Brain microvascular endothelial cell (primary cell): Measurements from ENCODE around the gene SCFD1.
"Not testable (repeated sequence)": the region's sequence is repeated elsewhere in the genome, so short reads cannot be mapped to it uniquely, and the experiment has no call there.

Experiments used
- DNase-seq: peaks from one replicate; pipeline ENCODE4 v3.0.0-alpha.2; 2020
- H3K27ac ChIP-seq: fragments of 250-450 bp; sonication (Bioruptor Pico); 2 replicates; pipeline ENCODE4 v1.5.1; 2020; ENCODE audit warnings: mild to moderate bottlenecking, moderate library complexity
- H3K27me3 ChIP-seq: fragments of 250-450 bp; sonication (Bioruptor Pico); replicated peaks from 2 replicates; pipeline ENCODE4 v1.5.1; 2020; ENCODE audit warnings: mild to moderate bottlenecking
- H3K36me3 ChIP-seq: fragments of 250-450 bp; sonication (Bioruptor Pico); replicated peaks from 2 replicates; pipeline ENCODE4 v1.5.1; 2020; ENCODE audit warnings: mild to moderate bottlenecking
- H3K4me3 ChIP-seq: 2 replicates; pipeline ENCODE4 v1.5.1; 2011; ENCODE audit warnings: low read depth, mild to moderate bottlenecking, control low read depth, low read length, moderate library complexity
- in situ Hi-C: cut with HindIII; loops from 2 replicates; pipeline ENCODE4 v1.10.0; 2017; ENCODE audit warnings: low sequenced_read_pairs, low pct_ligation_motif_present
- TF ChIP-seq, protein P1 (sequence below): IDR thresholded peaks from 2 replicates; pipeline ENCODE4 v1.5.1; 2011; ENCODE audit warnings: low read depth, mild to moderate bottlenecking, moderate library complexity, low read length, control low read depth, inconsistent platforms; ENCODE audit errors: missing control alignments

The SCFD1 gene

GRCh38 chr14:30632730-30633129 is 10.6 kb downstream of the SCFD1 start:
- Histone ChIP-seq H3K27me3 (no peaks in the 10 kb centered on the region), H3K27ac (no peak overlapping the region), H3K36me3 (peaks cover 43% of the 10 kb centered on the region), H3K4me3 (no peak overlapping the region)
- TF ChIP-seq, protein P1, sequence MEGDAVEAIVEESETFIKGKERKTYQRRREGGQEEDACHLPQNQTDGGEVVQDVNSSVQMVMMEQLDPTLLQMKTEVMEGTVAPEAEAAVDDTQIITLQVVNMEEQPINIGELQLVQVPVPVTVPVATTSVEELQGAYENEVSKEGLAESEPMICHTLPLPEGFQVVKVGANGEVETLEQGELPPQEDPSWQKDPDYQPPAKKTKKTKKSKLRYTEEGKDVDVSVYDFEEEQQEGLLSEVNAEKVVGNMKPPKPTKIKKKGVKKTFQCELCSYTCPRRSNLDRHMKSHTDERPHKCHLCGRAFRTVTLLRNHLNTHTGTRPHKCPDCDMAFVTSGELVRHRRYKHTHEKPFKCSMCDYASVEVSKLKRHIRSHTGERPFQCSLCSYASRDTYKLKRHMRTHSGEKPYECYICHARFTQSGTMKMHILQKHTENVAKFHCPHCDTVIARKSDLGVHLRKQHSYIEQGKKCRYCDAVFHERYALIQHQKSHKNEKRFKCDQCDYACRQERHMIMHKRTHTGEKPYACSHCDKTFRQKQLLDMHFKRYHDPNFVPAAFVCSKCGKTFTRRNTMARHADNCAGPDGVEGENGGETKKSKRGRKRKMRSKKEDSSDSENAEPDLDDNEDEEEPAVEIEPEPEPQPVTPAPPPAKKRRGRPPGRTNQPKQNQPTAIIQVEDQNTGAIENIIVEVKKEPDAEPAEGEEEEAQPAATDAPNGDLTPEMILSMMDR, result no peak
- no peak for DNase-seq
- in situ Hi-C loops, result no loop called here

DNA sequence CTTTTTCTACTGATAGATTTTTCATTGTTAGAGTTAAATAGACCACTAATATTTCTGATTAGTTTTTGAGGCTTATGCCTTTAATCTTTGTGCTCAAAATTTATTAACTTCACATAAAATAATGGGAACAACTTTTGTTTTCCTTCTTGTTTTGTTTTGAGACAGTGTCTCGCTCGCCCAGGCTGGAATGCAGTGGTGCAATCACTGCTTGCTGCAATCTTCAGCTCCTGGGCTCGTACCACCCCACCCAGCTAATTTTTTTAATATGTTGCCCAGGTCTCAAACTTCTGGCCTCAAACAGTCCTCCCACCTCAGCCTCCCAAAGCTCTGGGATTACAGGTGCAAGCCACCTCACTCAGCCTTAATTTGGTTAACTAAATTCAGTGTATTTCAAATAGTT is 16.8 kb downstream of the SCFD1 start:
- no peak overlapping the region for H3K27ac ChIP-seq
- TF ChIP-seq, protein P1, result no peak
- DNase-seq, result no peak
- peaks cover 38% of the 10 kb centered on the region for H3K36me3 ChIP-seq
- H3K4me3 ChIP-seq, result no peak overlapping the region
- in situ Hi-C loops, result no loop called here
- H3K27me3 ChIP-seq, result no peaks in the 10 kb centered on the region

GRCh38 chr14:30641207-30641606 is 19.1 kb downstream of the SCFD1 start:
- H3K36me3 ChIP-seq, result peaks cover 30% of the 10 kb centered on the region
- in situ Hi-C loops, result no loop called here
- TF ChIP-seq, protein P1, result no peak

DNA sequence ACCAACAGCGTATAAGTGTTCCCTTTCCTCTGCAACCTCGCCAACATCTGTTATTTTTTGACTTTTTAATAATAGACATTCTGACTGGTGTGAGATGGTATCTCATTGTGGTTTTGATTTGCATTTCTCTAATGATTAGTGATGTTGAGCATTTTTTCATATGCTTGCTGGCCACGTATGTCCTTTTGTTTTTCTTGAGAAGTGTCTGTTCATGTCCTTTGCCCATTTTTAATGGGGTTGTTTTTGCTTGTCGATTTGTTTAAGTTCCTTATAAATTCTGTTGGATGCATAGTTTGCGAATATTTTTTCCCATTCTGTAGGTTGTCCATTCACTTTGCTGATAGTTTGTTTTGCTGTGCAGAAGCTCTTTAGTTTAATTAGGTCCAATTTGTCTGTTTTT is 22.3 kb downstream of the SCFD1 start:
- peaks cover 21% of the 10 kb centered on the region for H3K36me3 ChIP-seq
- H3K4me3 ChIP-seq, in situ Hi-C loops, H3K27ac ChIP-seq, H3K27me3 ChIP-seq, DNase-seq: not testable (repeated sequence)

More at GRCh38 chr14:30641207-30641606, 19.1 kb downstream of the SCFD1 start:
- no peak for DNase-seq
- H3K4me3 ChIP-seq, result no peak overlapping the region
- no peak overlapping the region for H3K27ac ChIP-seq
- no peaks in the 10 kb centered on the region for H3K27me3 ChIP-seq

- Histone ChIP-seq H3K36me3 (peaks cover 25% of the 10 kb centered on the region), H3K27ac (no peak overlapping the region), H3K27me3 (no peaks in the 10 kb centered on the region), H3K4me3 (no peak overlapping the region)
- DNase-seq, result no peak
- in situ Hi-C loops, result no loop called here
- TF ChIP-seq, protein P1, result no peak
Observed at GRCh38 chr14:30645600-30645999, 23.5 kb downstream of the SCFD1 start.

DNA sequence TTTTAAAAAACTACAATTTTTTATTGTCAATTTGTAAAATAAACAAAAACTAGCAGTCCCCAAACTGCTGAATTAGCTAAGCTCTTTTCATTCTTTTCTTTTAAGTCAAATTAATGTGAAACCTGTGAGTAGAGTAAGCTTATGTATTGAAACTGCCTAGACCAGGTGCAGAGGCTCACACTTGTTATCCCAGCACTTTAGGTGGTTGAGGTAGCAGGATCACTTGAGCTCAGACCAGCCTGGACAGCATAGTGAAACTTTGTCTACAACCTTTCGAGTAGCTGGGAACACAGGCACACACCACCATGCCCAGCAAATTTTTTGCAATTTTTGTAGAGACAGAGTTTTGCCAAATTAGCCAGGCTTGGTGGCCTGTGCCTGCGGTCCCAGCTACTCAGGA is 26.4 kb downstream of the SCFD1 start:
- DNase-seq, result no peak
- Histone ChIP-seq H3K36me3 (peaks cover 35% of the 10 kb centered on the region), H3K27ac (no peak overlapping the region), H3K27me3 (no peaks in the 10 kb centered on the region), H3K4me3 (no peak overlapping the region)
- TF ChIP-seq, protein P1, result no peak
- in situ Hi-C loops, result no loop called here
